ES-I3 (cell line): ENCODE results near the gene FANCL.
"Not testable (repeated sequence)": the region's sequence is repeated elsewhere in the genome, so short reads cannot be mapped to it uniquely, and the experiment has no call there.

Experiments used
- H3K36me3 ChIP-seq: 2 replicates; pipeline ENCODE4 v1.6.1; 2013; ENCODE audit warnings: mild to moderate bottlenecking, low read length, control low read depth, moderate library complexity; ENCODE audit not compliant: insufficient read depth
- H3K4me1 ChIP-seq: 2 replicates; pipeline ENCODE4 v1.6.1; 2013; ENCODE audit warnings: mild to moderate bottlenecking, control low read depth, low read length; ENCODE audit not compliant: insufficient read depth
- H3K9ac ChIP-seq: 2 replicates; pipeline ENCODE4 v1.6.1; 2013; ENCODE audit warnings: low read depth, mild to moderate bottlenecking, low read length, moderate library complexity
- H3K9me3 ChIP-seq: 2 replicates; pipeline ENCODE4 v1.6.1; 2013; ENCODE audit warnings: mild to moderate bottlenecking, low read length, moderate library complexity; ENCODE audit not compliant: control insufficient read depth, insufficient read depth

The FANCL gene

DNA sequence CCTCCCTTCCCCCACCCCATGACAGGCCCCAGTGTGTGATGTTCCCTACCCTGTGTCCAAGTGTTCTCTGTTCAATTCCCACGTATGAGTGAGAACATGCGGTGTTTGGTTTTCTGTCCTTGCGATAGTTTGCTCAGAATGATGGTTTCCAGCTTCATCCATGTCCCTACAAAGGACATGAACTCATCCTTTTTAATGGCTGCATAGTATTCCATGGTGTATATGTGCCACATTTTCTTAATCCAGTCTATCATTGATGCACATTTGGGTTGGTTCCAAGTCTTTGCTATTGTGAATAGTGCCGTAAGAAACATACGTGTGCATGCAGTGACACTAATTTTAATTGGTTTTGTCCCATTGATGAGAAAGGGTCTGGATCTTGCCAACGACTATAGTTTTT lies 95.4 kb downstream of the FANCL start:
- H3K9me3 ChIP-seq, H3K4me1 ChIP-seq, H3K36me3 ChIP-seq, H3K9ac ChIP-seq: not testable (repeated sequence)

DNA sequence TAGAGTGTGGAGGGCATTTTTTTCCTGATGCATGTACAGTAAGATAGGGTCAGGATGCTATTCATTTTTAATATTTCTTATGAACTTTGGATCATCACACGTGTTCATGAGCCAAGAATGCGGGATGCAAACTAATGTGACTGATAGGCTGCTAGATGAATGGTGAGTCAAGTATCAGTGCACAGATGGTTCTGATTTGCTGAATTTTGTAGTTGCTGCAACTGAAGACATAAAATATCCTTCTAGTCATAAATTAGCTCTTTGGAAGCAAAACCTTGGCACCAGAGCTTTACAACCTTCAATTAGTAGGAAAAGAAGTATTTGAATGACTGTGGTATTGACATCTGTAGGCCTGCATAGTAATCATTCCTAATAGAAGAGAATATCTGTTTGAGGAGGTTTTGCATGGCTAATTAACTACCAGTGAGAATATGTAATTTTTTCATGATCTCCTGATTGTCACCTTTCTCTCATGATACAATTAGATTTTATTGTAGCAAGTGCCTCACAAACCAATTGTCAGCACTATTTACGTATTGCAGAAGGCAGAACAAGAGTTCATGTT lies 100.5 kb downstream of the FANCL start:
- no peaks in the 10 kb centered on the region for H3K4me1 ChIP-seq
- no peak overlapping the region for H3K9ac ChIP-seq
- no peaks in the 10 kb centered on the region for H3K9me3 ChIP-seq
- H3K36me3 ChIP-seq: 0 out of 2 replicates have a peak, but pooled peaks cover 2% of the 10 kb centered on the region

DNA sequence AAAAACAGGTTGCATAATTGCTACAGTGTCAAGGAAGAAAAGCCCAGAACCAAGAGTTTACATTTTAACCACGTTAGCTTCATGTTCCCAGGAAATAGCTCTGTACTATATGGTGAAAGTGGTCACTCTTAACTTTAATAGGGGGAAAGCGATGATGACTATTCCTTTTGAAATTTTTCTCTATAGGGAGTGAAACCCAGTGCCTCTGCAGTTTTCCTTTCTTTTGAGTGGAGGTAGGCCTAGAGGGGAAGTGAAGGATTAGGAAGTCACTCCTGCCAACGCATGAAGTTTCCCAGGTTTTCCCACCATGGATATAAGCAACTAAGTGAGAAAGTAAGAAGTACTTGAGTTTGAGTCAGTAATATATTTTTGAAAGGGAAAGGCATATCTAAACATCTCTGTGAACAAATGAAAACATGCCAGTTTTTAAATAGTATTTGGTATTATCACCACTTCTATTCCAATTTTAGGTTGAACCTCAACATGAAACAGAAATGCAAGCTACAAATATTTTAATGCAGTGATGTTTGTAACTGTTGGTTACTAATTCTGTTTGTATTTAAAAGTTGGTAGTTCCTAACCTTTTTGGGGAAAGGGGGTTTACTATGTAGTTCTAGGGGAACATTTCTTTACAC lies 102.6 kb downstream of the FANCL start:
- Histone ChIP-seq H3K36me3 (0 out of 2 replicates have a peak, but pooled peaks cover 2% of the 10 kb centered on the region), H3K4me1 (no peaks in the 10 kb centered on the region), H3K9me3 (no peaks in the 10 kb centered on the region), H3K9ac (no peak overlapping the region)

DNA sequence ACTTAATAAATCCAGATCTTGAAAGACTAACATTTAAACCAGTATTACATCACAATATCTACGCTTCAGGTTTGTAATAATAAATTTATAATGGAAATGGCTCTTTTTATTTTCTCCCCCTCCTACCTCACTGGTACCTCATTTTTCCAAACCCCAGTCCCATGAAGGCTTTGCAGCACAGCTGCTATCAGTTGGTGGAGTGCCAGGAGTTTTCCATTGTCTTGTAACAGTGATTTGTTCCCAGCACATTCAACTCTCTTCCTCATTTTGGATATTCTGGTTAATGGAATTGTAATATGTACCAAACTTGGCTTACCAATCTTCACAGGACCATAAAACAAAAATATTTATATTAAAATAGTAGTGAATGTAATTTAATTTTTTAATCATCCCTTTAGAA lies 103.3 kb downstream of the FANCL start:
- Histone ChIP-seq H3K9ac (no peak overlapping the region), H3K4me1 (no peaks in the 10 kb centered on the region), H3K36me3 (0 out of 2 replicates have a peak, but pooled peaks cover 2% of the 10 kb centered on the region), H3K9me3 (no peaks in the 10 kb centered on the region)

DNA sequence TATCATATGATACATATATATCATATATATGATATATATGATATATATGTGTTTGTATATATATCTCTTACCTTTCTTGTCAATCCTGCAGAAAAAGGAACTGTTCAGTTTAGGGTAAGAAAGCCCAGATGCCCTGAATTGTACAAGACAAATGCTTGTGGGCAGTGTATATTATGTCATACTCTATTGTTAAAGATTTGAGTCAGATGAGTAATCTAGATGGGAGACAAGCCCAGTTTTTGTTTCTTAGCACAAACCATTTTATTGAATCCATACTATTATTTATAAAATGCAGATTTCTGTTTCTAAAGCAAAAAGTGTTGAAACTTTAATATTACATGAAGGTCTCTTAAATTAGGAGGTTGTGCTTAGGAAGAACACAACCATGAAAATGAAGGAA lies 103.9 kb downstream of the FANCL start:
- Histone ChIP-seq H3K9me3 (no peaks in the 10 kb centered on the region), H3K9ac (no peak overlapping the region), H3K4me1 (no peaks in the 10 kb centered on the region), H3K36me3 (0 out of 2 replicates have a peak, but pooled peaks cover 2% of the 10 kb centered on the region)

DNA sequence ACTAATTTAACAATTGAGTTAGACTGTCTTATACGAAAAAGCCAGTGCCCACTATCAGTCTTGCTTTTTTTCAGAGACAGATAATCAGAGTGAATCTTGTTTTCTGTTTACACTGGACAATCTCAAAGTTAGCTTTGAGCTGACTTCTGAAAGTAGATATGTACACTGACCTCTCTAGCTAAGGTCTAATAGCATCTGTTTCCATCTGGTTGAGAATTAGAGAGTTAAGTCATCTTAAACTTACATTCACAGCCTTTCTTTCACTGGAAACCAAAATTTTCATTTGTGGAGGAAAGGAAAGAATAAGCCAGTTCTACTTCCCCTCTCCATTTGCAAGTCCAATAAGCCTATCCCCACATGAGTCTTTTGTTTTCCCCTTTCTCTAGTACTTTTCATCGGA lies 105.3 kb downstream of the FANCL start:
- Histone ChIP-seq H3K9ac (no peak overlapping the region), H3K36me3 (0 out of 2 replicates have a peak, but pooled peaks cover 2% of the 10 kb centered on the region), H3K9me3 (no peaks in the 10 kb centered on the region), H3K4me1 (no peaks in the 10 kb centered on the region)

DNA sequence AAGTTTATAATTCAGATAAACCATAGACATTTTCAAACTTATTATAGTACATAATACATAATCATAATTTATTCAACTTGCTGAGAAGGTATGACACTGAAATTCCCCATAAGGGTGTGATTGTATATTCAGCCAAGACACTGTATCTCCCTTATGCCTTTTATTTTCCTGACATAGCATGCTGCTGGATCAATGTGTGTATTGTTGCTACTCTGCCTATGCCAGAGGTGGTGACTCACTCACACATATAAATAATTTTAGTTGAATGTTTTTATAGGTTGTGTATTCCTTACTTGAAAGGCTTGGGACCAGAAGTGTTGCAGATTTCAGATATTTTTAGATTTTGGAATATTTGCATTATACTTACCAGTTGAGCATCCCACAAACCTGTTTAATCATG lies 107.7 kb downstream of the FANCL start:
- Histone ChIP-seq H3K4me1 (no peaks in the 10 kb centered on the region), H3K9me3 (no peaks in the 10 kb centered on the region), H3K36me3 (0 out of 2 replicates have a peak, but pooled peaks cover 2% of the 10 kb centered on the region), H3K9ac (no peak overlapping the region)

DNA sequence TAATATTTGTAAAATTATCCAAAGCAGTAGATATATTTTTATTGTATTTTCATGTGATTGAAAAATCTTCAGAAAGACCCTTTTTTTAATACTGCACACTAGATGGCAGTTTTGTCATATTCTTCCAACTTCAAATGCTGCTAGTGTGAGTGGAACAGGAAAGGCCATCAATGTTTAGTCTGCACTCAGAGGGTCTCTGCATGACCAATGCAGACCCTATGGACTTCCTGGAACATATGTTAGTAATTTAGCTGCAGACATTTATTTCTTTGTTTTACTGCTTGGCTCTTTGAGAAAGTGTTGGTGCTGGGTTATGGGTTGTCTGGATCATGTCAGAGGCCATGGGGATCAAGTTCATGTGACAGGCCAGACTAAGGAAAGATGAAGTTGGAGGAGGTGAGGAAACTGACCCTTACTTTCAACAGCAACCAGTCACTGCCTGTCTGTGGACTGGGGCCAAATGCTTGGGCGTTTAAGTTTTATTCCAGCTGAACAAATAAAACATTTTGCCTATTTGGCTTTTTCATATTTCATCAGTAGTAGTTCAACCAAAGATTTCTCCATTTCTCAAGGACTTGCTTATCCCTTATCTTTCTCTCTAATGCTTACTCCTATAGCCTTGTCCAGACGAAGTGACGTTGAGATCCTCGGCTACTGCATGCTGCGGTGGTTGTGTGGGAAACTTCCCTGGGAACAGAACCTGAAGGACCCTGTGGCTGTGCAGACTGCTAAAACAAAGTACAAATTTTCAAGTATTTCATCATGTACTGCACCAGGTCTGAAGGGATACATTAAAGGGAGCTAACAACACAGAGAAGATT lies 109.7 kb downstream of the FANCL start:
- Histone ChIP-seq H3K36me3 (0 out of 2 replicates have a peak, but pooled peaks cover 2% of the 10 kb centered on the region), H3K9ac (no peak overlapping the region), H3K4me1 (no peaks in the 10 kb centered on the region), H3K9me3 (no peaks in the 10 kb centered on the region)

DNA sequence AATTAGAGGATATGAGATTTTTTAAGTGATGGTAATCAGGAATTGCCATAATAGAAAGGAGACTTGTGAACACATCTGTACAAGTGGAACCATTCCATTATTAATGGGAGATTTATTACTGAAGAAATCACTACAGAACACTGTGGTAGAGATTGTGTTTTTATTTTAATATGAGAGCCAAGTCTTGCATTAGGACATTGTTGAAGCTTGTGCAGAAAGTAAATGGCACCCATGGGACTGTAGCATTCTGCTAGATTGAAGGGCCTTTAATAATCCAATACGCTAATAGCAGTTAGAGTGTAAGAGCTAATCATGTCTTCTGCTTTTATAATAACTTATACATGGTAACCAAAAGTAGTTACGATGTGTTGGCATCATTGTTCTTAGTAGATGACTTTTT lies 110.9 kb downstream of the FANCL start:
- no peak overlapping the region for H3K9ac ChIP-seq
- H3K4me1 ChIP-seq: no peaks in the 10 kb centered on the region
- H3K9me3 ChIP-seq: no peaks in the 10 kb centered on the region
- no peaks in the 10 kb centered on the region for H3K36me3 ChIP-seq

DNA sequence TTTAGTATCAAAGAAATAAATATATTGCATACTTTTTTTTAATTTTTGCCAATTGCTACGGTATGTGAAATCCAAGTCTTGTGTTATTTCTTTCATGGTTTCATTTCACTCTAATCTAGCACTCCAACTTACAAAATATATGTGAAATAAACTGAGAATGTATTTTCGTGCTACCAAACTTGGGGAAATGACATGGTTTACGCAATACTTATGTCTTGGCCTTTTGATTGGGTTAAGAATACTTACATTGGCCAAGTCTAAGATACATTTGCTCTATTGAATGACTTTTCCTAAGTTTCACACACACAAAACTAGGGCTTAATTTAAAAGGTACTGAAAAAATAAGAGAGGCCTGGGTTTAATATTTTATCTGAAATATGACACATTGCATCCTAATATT lies 114.0 kb downstream of the FANCL start:
- Histone ChIP-seq H3K9me3 (no peaks in the 10 kb centered on the region), H3K36me3 (no peaks in the 10 kb centered on the region), H3K4me1 (no peaks in the 10 kb centered on the region), H3K9ac (no peak overlapping the region)

DNA sequence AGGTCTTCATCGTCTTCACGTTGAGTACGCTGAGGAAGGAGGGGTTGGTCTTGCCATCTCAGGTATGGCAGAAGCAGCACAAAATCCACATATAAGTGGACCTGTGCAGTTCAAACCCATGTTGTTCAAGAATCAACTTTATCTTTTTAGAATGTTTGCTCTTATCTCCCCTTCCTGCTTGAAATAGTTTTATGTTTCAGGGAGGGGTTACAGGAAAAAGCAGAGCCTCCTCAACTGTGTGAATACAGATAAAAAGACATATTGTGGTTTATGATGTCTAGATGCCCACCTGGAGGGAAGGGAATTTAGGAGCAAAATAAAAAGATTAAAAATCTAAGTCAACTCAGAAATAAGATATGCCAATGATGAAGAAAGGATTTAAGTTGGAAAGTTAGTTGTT lies 118.6 kb downstream of the FANCL start:
- Histone ChIP-seq H3K4me1 (no peaks in the 10 kb centered on the region), H3K9ac (no peak overlapping the region), H3K9me3 (no peaks in the 10 kb centered on the region; the same call in none of the 2 replicates), H3K36me3 (no peaks in the 10 kb centered on the region)

DNA sequence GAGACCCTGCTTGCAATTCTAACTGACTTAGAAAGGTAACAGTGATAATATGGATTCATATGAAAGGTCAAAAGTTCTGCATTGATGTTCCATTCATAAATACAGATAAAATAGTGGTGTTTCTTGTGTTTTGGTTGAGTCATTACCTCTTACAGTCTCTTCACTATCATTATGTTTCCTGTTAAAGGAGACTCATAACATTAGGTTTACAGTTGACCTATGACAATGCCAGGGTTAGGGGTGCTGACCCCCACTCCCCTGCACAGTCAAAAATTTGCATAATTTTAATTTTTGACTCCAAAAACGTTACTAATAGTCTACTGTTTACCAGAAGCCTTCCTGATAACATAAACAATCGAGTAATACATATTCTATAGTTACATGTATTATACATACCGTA lies 119.1 kb downstream of the FANCL start:
- H3K9me3 ChIP-seq: no peaks in the 10 kb centered on the region; the same call in none of the 2 replicates
- H3K9ac ChIP-seq: no peak overlapping the region
- no peaks in the 10 kb centered on the region for H3K36me3 ChIP-seq
- H3K4me1 ChIP-seq: no peaks in the 10 kb centered on the region

DNA sequence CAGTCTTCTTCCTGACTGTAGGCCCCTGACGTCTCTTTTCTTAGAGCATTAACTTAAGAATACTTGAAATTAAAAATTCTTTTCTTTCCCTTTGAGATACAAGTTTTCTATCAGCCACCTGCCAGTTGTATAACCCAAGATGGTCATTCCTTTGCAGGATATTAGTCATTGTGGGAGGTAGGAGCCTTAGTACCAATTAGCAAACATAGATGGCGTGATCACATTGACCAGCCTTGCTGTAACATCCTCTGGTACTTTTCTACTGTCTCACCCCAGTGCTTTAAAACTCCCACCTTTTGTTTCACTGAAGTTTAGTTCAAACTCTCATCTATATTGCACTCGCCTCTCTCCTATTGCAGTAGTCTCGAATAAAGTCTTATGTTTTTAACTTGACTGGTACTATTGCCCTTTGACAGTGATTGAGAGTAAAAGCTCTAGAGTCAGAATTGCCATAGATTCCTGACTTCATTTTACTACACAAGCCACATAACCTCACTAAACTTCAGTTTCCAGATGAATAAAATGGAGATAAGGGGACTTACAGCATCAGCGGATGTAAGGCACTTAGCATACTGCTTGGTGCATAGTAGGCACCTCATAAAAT lies 120.4 kb downstream of the FANCL start:
- H3K9me3 ChIP-seq: no peaks in the 10 kb centered on the region; the same call in none of the 2 replicates
- no peaks in the 10 kb centered on the region for H3K4me1 ChIP-seq
- H3K36me3 ChIP-seq: no peaks in the 10 kb centered on the region
- H3K9ac ChIP-seq: no peak overlapping the region

DNA sequence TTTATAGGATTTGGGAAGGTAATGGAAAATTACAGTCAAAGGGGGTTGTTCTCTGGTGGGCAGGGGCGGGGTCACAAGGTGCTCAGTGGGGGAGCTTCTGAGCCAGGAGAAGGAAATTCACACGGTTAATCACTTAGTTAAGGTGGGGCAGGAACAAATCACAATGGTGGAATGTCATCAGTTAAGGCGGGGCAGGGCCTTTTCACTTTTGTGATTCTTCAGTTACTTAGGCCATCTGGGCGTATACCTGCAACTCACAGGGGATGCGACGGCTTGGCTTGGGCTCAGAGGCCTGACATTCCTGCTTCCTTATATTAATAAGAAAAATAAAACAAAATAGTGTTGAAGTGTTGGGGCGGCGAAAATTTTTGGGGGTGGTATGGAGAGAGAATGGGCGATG lies 127.6 kb downstream of the FANCL start:
- not testable (repeated sequence) for H3K9ac ChIP-seq

More for the DNA sequence above, 127.6 kb downstream of the FANCL start:
- not testable (repeated sequence) for H3K9me3 ChIP-seq, H3K4me1 ChIP-seq, H3K36me3 ChIP-seq
